ENCODE results near the gene FPGT.
"Not testable (repeated sequence)": the region's sequence is repeated elsewhere in the genome, so short reads cannot be mapped to it uniquely, and the experiment has no call there.

FPGT gene

GRCh38 chr1:74197657-74198552, at the start of gene FPGT, which contains the start of gene LRRIQ3:
Gene FPGT, plus strand, starts transcription at chr1:74198242. Its CDS starts 37 bp downstream, at chr1:74198279.
Gene LRRIQ3, minus strand, starts transcription at chr1:74198176. Its CDS starts 14,492 bp downstream, at chr1:74183684.
- H3K27ac Mint-ChIP-seq: peak within 1 kb of the TSS; percentile 96

DNA sequence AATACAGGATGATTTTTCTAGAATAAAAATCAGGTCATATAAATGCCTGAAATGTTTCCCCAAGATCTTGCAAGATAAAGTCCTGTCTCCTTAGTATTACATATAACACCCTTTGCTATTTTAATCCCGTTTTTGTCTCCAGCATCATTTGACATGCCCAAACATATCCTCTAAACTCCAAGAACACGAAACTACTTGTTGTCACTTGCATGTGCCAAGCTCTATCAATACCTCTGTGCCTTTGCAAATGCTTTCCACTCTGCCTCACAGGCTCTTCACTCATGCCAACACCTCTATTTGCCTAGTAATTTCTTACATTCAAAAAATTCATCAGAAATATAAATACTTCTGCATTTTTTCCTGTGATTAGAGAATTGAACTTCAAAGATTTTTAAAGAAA, 38.0 kb upstream of the FPGT start:
- Mint-ChIP-seq H3K27ac (no peak overlapping the region), H3K4me3 (no peak overlapping the region), H3K36me3 (ENCODE audit: low read depth) (no peaks in the 10 kb centered on the region), H3K9me3 (no peaks in the 10 kb centered on the region), H3K27me3 (ENCODE audit: low read depth) (no peaks in the 10 kb centered on the region), H3K4me1 (ENCODE audit: low read depth) (no peaks in the 10 kb centered on the region)
- DNase-seq (ENCODE audit: low spot score): no peak

More at GRCh38 chr1:74197657-74198552, at the start of gene FPGT, which contains the start of gene LRRIQ3:
- Mint-ChIP-seq H3K9me3 (no peaks in the 10 kb centered on the region), H3K4me3 (peak within 1 kb of the TSS; percentile 93), H3K36me3 (ENCODE audit: low read depth) (peaks cover 6% of the 10 kb centered on the region), H3K27me3 (ENCODE audit: low read depth) (peaks cover 8% of the 10 kb centered on the region), H3K4me1 (ENCODE audit: low read depth) (peaks cover 12% of the 10 kb centered on the region)
- peak; percentile 93 for DNase-seq (ENCODE audit: low spot score)

DNA sequence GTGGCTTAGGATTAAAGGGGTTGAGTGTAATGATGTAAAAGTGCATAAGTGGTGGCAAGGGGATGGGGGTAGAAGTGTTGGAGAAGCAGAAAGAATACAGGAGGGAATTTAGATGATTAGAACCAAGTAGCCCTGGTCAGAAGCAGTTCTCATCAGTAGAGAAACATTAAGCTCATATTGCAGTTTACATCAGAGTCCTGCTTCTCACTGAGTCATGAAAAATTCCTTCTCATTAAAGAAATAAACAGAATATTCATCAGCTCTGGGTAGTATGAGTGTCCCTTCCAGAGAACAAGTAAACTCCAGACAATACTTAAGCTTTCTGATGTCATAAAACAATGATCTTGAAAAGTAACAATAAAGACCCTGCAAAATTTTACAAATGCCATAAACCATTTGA, 36.5 kb upstream of the FPGT start:
- Mint-ChIP-seq H3K4me1 (ENCODE audit: low read depth) (no peaks in the 10 kb centered on the region), H3K4me3 (no peak overlapping the region), H3K9me3 (no peaks in the 10 kb centered on the region), H3K27ac (no peak overlapping the region), H3K27me3 (ENCODE audit: low read depth) (no peaks in the 10 kb centered on the region), H3K36me3 (ENCODE audit: low read depth) (no peaks in the 10 kb centered on the region)
- no peak for DNase-seq (ENCODE audit: low spot score)

GRCh38 chr1:74162333-74162732, 35.7 kb upstream of the FPGT start:
- DNase-seq (ENCODE audit: low spot score): no peak
- no peaks in the 10 kb centered on the region for H3K9me3 Mint-ChIP-seq
- no peaks in the 10 kb centered on the region for H3K4me1 Mint-ChIP-seq (ENCODE audit: low read depth)
- H3K36me3 Mint-ChIP-seq (ENCODE audit: low read depth): no peaks in the 10 kb centered on the region
- no peak overlapping the region for H3K4me3 Mint-ChIP-seq
- no peaks in the 10 kb centered on the region for H3K27me3 Mint-ChIP-seq (ENCODE audit: low read depth)
- H3K27ac Mint-ChIP-seq: no peak overlapping the region

GRCh38 chr1:74174423-74174822, 23.6 kb upstream of the FPGT start:
- not testable (repeated sequence) for DNase-seq (ENCODE audit: low spot score); H3K36me3 Mint-ChIP-seq (ENCODE audit: low read depth); H3K4me3 Mint-ChIP-seq; H3K4me1 Mint-ChIP-seq (ENCODE audit: low read depth); H3K27ac Mint-ChIP-seq; H3K27me3 Mint-ChIP-seq (ENCODE audit: low read depth)
- peaks cover 10% of the 10 kb centered on the region for H3K9me3 Mint-ChIP-seq

GRCh38 chr1:74180490-74180889, 17.6 kb upstream of the FPGT start:
- no peaks in the 10 kb centered on the region for H3K36me3 Mint-ChIP-seq (ENCODE audit: low read depth)
- H3K4me3 Mint-ChIP-seq: no peak overlapping the region
- H3K4me1 Mint-ChIP-seq (ENCODE audit: low read depth): no peaks in the 10 kb centered on the region
- H3K9me3 Mint-ChIP-seq: peaks cover under 1% of the 10 kb centered on the region
- H3K27me3 Mint-ChIP-seq (ENCODE audit: low read depth): no peaks in the 10 kb centered on the region
- no peak for DNase-seq (ENCODE audit: low spot score)
- no peak overlapping the region for H3K27ac Mint-ChIP-seq

DNA sequence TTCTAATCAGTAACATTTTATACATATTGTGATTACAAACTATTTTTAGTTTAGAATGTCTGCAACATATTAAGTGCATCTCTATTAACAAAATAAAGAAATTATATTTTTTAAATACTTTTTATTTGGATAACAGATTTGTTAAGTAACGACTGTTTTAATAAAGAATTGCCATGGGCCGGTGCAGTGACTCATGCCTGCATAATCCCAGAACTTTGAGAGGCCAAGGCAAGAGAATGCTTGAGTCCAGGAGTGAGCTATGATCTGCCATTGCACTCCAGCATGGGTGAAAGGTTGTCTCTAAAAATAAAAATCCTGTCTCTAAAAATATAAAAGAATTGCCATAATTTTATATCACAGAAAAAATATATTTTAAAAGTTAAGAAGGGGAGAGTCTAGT, 4.1 kb upstream of the FPGT start:
- DNase-seq (ENCODE audit: low spot score): no peak
- Mint-ChIP-seq H3K27ac (no peak overlapping the region), H3K4me3 (no peak overlapping the region), H3K36me3 (ENCODE audit: low read depth) (no peaks in the 10 kb centered on the region), H3K9me3 (no peaks in the 10 kb centered on the region), H3K4me1 (ENCODE audit: low read depth) (peaks cover 8% of the 10 kb centered on the region), H3K27me3 (ENCODE audit: low read depth) (peaks cover 8% of the 10 kb centered on the region)

DNA sequence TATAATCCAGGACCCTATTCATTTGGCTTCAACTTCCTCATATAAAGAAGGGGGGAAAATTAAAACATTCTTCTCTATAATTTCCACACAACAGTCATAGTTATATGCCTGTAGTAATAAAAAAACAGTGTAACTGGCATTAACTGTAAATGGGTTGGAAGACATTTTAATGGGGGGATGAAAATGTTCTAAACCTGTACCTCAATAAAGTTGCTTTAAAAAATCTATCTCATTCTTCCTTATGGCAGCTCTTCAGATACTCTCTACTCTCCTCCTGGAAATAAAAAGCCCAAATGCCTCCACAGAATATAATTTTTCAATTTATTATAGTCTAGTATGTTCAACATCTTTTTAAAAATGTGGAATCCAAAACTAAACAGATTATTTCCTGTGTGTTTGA, 2.7 kb upstream of the FPGT start:
- no peak overlapping the region for H3K27ac Mint-ChIP-seq
- no peaks in the 10 kb centered on the region for H3K9me3 Mint-ChIP-seq
- H3K36me3 Mint-ChIP-seq (ENCODE audit: low read depth): no peaks in the 10 kb centered on the region
- H3K27me3 Mint-ChIP-seq (ENCODE audit: low read depth): peaks cover 8% of the 10 kb centered on the region
- no peak for DNase-seq (ENCODE audit: low spot score)
- H3K4me1 Mint-ChIP-seq (ENCODE audit: low read depth): peaks cover 12% of the 10 kb centered on the region
- no peak overlapping the region for H3K4me3 Mint-ChIP-seq

- Mint-ChIP-seq H3K36me3 (ENCODE audit: low read depth) (peaks cover 6% of the 10 kb centered on the region), H3K27me3 (ENCODE audit: low read depth) (peaks cover 8% of the 10 kb centered on the region), H3K4me1 (ENCODE audit: low read depth) (peaks cover 12% of the 10 kb centered on the region), H3K4me3 (peak overlapping the region; percentile 93), H3K27ac (peak overlapping the region; percentile 96), H3K9me3 (no peaks in the 10 kb centered on the region)
- no peak for DNase-seq (ENCODE audit: low spot score)
Measured at GRCh38 chr1:74197255-74197654, 787 bp upstream of the FPGT start.

GRCh38 chr1:74199504-74199903, 1.5 kb downstream of the FPGT start:
- H3K9me3 Mint-ChIP-seq: no peaks in the 10 kb centered on the region
- DNase-seq (ENCODE audit: low spot score): no peak
- H3K4me3 Mint-ChIP-seq: peak overlapping the region; percentile 93
- peaks cover 8% of the 10 kb centered on the region for H3K36me3 Mint-ChIP-seq (ENCODE audit: low read depth)
- peaks cover 8% of the 10 kb centered on the region for H3K27me3 Mint-ChIP-seq (ENCODE audit: low read depth)
- peaks cover 12% of the 10 kb centered on the region for H3K4me1 Mint-ChIP-seq (ENCODE audit: low read depth)
- no peak overlapping the region for H3K27ac Mint-ChIP-seq

DNA sequence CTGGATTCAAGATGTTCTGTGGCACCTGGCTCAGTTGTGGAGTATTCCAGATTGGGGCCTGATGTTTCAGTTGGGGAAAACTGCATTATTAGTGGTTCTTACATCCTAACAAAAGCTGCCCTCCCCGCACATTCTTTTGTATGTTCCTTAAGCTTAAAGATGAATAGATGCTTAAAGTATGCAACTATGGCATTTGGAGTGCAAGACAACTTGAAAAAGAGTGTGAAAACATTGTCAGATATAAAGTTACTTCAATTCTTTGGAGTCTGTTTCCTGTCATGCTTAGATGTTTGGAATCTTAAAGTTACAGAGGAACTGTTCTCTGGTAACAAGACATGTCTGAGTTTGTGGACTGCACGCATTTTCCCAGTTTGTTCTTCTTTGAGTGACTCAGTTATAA, 7.2 kb downstream of the FPGT start:
- no peak for DNase-seq (ENCODE audit: low spot score)
- Mint-ChIP-seq H3K36me3 (ENCODE audit: low read depth) (peaks cover 12% of the 10 kb centered on the region), H3K4me1 (ENCODE audit: low read depth) (peaks cover 2% of the 10 kb centered on the region), H3K9me3 (peaks cover under 1% of the 10 kb centered on the region), H3K27ac (no peak overlapping the region), H3K4me3 (no peak overlapping the region), H3K27me3 (ENCODE audit: low read depth) (no peaks in the 10 kb centered on the region)

- H3K27ac Mint-ChIP-seq: no peak overlapping the region
- no peaks in the 10 kb centered on the region for H3K27me3 Mint-ChIP-seq (ENCODE audit: low read depth)
- peaks cover 4% of the 10 kb centered on the region for H3K9me3 Mint-ChIP-seq
- H3K36me3 Mint-ChIP-seq (ENCODE audit: low read depth): no peaks in the 10 kb centered on the region
- H3K4me1 Mint-ChIP-seq (ENCODE audit: low read depth): no peaks in the 10 kb centered on the region
- H3K4me3 Mint-ChIP-seq: no peak overlapping the region
- no peak for DNase-seq (ENCODE audit: low spot score)
Measured at GRCh38 chr1:74215229-74215628, 17.2 kb downstream of the FPGT start.

DNA sequence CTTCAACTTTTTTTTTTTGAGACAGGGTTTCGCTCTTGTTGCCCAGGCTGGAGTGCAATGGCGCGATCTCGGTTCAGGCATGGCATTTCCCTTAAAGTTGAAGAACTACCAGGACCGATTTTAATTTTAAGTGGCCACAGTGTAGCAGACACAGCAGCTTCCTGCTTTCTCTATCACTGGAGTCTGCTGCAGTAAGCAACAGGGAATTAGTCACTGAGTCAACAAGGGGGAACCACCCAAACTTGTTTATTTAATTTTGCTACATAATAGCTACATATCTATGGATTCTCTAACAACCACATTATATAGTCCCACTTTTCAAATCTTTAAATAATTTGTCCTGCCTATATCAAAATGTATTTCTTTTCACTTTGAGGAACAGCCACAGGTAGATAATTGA, 24.7 kb downstream of the FPGT start:
- no peak for DNase-seq (ENCODE audit: low spot score)

GRCh38 chr1:74223453-74223852, 25.4 kb downstream of the FPGT start:
- peaks cover 8% of the 10 kb centered on the region for H3K9me3 Mint-ChIP-seq
- H3K4me1 Mint-ChIP-seq (ENCODE audit: low read depth): no peaks in the 10 kb centered on the region
- no peak overlapping the region for H3K4me3 Mint-ChIP-seq
- no peaks in the 10 kb centered on the region for H3K36me3 Mint-ChIP-seq (ENCODE audit: low read depth)
- no peak overlapping the region for H3K27ac Mint-ChIP-seq
- no peak for DNase-seq (ENCODE audit: low spot score)
- H3K27me3 Mint-ChIP-seq (ENCODE audit: low read depth): no peaks in the 10 kb centered on the region

More for the DNA sequence above, 24.7 kb downstream of the FPGT start:
- no peak overlapping the region for H3K27ac Mint-ChIP-seq
- no peak overlapping the region for H3K4me3 Mint-ChIP-seq
- H3K9me3 Mint-ChIP-seq: peaks cover 8% of the 10 kb centered on the region
- no peaks in the 10 kb centered on the region for H3K36me3 Mint-ChIP-seq (ENCODE audit: low read depth)
- no peaks in the 10 kb centered on the region for H3K27me3 Mint-ChIP-seq (ENCODE audit: low read depth)
- no peaks in the 10 kb centered on the region for H3K4me1 Mint-ChIP-seq (ENCODE audit: low read depth)
